ENCODE results near the gene ESPN.

DNA sequence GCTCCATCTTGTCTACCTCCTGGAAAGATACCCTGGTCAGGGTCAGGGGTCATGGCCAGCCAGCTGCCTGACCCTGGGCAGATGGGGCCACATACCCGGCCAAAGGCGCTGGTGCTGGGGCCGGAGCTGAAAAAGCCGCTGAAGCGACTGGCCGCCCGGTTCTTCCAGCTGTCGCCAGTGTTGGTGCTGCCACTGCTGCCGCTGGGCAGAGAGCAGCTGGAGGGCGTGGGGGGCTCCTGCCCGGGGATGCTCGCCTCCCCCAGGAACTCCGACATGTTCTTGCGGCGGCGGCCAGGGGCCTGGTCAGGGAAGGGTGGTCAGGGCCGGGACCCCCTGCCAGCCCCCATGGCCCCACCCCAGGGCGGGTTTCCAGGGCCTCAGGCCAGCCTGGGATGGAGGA, 48.6 kb downstream of the ESPN start:
- TF ChIP-seq, protein P1, sequence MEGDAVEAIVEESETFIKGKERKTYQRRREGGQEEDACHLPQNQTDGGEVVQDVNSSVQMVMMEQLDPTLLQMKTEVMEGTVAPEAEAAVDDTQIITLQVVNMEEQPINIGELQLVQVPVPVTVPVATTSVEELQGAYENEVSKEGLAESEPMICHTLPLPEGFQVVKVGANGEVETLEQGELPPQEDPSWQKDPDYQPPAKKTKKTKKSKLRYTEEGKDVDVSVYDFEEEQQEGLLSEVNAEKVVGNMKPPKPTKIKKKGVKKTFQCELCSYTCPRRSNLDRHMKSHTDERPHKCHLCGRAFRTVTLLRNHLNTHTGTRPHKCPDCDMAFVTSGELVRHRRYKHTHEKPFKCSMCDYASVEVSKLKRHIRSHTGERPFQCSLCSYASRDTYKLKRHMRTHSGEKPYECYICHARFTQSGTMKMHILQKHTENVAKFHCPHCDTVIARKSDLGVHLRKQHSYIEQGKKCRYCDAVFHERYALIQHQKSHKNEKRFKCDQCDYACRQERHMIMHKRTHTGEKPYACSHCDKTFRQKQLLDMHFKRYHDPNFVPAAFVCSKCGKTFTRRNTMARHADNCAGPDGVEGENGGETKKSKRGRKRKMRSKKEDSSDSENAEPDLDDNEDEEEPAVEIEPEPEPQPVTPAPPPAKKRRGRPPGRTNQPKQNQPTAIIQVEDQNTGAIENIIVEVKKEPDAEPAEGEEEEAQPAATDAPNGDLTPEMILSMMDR (IDR thresholded peaks at IDR 0.05): no peak
- TF ChIP-seq POLR2AphosphoS5 (IDR thresholded peaks at IDR 0.05; ENCODE audit: low read depth, low read length) (no peak), TCF7L2 (IDR thresholded peaks at IDR 0.05; ENCODE audit: low read depth, low read length) (no peak)
- TF ChIP-seq, protein P2, sequence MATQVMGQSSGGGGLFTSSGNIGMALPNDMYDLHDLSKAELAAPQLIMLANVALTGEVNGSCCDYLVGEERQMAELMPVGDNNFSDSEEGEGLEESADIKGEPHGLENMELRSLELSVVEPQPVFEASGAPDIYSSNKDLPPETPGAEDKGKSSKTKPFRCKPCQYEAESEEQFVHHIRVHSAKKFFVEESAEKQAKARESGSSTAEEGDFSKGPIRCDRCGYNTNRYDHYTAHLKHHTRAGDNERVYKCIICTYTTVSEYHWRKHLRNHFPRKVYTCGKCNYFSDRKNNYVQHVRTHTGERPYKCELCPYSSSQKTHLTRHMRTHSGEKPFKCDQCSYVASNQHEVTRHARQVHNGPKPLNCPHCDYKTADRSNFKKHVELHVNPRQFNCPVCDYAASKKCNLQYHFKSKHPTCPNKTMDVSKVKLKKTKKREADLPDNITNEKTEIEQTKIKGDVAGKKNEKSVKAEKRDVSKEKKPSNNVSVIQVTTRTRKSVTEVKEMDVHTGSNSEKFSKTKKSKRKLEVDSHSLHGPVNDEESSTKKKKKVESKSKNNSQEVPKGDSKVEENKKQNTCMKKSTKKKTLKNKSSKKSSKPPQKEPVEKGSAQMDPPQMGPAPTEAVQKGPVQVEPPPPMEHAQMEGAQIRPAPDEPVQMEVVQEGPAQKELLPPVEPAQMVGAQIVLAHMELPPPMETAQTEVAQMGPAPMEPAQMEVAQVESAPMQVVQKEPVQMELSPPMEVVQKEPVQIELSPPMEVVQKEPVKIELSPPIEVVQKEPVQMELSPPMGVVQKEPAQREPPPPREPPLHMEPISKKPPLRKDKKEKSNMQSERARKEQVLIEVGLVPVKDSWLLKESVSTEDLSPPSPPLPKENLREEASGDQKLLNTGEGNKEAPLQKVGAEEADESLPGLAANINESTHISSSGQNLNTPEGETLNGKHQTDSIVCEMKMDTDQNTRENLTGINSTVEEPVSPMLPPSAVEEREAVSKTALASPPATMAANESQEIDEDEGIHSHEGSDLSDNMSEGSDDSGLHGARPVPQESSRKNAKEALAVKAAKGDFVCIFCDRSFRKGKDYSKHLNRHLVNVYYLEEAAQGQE (IDR thresholded peaks at IDR 0.05; ENCODE audit: insufficient read depth in 1 of 2, low read depth in 2 of 2, low read length in 1 of 2): no peak

Measured in Panc1 (cell line).